Measurements from ENCODE around the gene SHROOM3. TPM values are rescaled to one million over a fixed set of nuclear protein-coding genes. Genes with fewer than 3 reads are reported as not detected.

The SHROOM3 gene
- total RNA-seq, 2 donors from 2014 or later: 30.6 to 30.9 TPM

DNA sequence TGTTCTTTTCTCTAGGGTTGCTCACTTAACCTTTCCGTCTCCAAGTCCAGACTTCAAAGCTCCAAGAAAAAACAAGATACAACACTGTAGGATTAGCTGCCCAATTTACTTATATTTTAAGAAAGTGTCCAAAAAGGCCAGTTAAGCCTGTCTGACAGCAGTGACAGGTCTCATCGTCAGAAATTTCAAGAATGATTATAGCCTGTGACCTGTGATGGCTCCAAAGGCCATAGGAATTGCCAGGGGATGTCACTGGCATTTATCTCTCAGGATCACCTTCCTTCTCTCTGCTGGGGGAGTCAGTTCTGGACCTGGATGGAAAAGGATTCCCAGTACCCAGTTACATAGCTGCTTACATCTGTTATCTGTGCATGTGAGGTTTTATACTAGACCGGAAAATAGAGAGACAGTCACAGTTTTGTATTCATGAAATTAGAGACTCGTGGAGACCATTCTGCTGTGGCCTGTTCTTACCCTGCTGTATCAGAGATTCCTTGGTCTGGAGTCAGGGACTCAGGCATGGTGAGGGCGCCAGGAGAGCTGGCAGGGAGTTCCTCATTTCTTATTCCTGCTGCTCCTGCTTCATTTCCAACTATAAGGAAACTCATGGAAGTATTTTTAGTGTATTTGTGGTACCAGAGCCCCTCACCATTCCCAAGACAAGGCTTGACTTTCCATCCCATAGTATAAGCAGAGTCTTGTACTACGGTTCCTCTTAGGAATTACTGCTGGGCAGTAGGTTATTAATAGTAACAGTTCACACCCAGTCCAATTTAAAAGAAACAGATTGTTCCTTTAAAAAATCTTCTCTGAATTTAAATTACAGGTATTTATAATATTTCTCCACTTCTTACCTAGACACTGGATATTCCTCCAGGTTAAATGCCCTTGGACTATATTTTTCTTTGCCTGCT is 220.8 kb downstream of the SHROOM3 start:
- Histone ChIP-seq H3K9me3 (no peaks in the 10 kb centered on the region), H3K27me3 (no peaks in the 10 kb centered on the region), H3K4me1 (peaks cover 0 to 16% of the 10 kb centered on the region in 2 donors), H3K36me3 (no peaks in the 10 kb centered on the region), H3K27ac (peak overlapping the region; percentile 8 to 47), H3K4me3 (no peak overlapping the region)
- TF ChIP-seq CTCF (IDR thresholded peaks at IDR 0.05): no peak
- DNase-seq (ENCODE audit: low spot score): no peak

DNA sequence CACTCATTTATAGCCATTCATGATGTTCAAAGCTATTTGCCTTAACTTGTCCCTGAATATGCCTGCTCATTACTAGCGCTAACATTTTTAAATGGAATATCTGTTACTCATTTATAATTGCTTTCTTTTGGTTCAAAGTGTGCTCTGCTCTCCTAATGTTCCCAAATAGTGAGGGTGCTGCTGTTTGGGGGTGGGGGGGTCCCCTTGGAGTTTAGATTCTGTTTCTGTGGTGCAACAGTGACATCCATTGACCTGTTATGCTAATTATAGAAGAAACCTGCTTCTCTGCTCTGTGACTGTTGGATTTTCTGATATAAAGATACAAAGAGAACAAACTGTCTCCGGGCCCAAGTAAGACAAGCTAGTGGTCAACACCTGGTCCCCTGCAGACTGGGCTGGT is 222.4 kb downstream of the SHROOM3 start:
- no peak overlapping the region for H3K27ac ChIP-seq

GRCh38 chr4:76658231-76659102 is 223.4 kb downstream of the SHROOM3 start:
- H3K27ac ChIP-seq: peak overlapping the region in 1 of 2 donors; percentile 17
- DNase-seq (ENCODE audit: low spot score): no peak
- no peak overlapping the region for H3K4me3 ChIP-seq
- no peaks in the 10 kb centered on the region for H3K36me3 ChIP-seq
- H3K27me3 ChIP-seq: no peaks in the 10 kb centered on the region
- peaks cover 0 to 16% of the 10 kb centered on the region in 2 donors for H3K4me1 ChIP-seq
- TF ChIP-seq CTCF (IDR thresholded peaks at IDR 0.05): no peak
- H3K9me3 ChIP-seq: no peaks in the 10 kb centered on the region

More for the DNA sequence above, 222.4 kb downstream of the SHROOM3 start:
- no peaks in the 10 kb centered on the region for H3K27me3 ChIP-seq
- DNase-seq (ENCODE audit: low spot score): no peak
- no peaks in the 10 kb centered on the region for H3K9me3 ChIP-seq
- peak in 1 of 2 donors; percentile 14 for TF ChIP-seq CTCF (IDR thresholded peaks at IDR 0.05)
- H3K36me3 ChIP-seq: no peaks in the 10 kb centered on the region
- no peak overlapping the region for H3K4me3 ChIP-seq
- peaks cover 0 to 16% of the 10 kb centered on the region in 2 donors for H3K4me1 ChIP-seq

- H3K36me3 ChIP-seq: no peaks in the 10 kb centered on the region
- no peak overlapping the region for H3K4me3 ChIP-seq
- no peaks in the 10 kb centered on the region for H3K9me3 ChIP-seq
- DNase-seq (ENCODE audit: low spot score): no peak
- TF ChIP-seq CTCF (IDR thresholded peaks at IDR 0.05): no peak
- H3K27ac ChIP-seq: no peak overlapping the region
- H3K27me3 ChIP-seq: no peaks in the 10 kb centered on the region
- H3K4me1 ChIP-seq: peaks cover 0 to 16% of the 10 kb centered on the region in 2 donors
Measured at GRCh38 chr4:76659103-76659490, 224.1 kb downstream of the SHROOM3 start.

DNA sequence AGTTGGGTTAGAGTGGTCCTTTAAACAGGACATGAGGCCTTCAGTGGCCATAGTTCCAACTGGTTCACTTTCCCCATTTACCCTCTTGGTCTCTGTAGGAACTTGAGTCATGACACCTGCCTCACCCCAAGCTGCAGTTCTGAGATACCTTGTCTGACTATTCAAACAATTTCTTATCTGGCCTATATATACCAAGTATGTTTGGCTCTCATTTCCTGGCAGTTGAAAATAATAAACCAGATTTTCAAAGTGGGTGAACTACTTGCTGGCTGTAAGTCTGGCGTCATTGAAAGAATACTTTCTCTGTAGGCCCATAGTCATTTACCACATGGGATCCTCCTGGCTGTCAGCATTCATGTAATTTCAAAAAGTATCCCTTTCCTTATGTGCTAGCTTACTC is 228.8 kb downstream of the SHROOM3 start:
- no peak for DNase-seq (ENCODE audit: low spot score)
- Histone ChIP-seq H3K4me1 (peaks cover 0 to 9% of the 10 kb centered on the region in 2 donors), H3K4me3 (no peak overlapping the region), H3K27ac (no peak overlapping the region), H3K27me3 (no peaks in the 10 kb centered on the region), H3K36me3 (no peaks in the 10 kb centered on the region), H3K9me3 (no peaks in the 10 kb centered on the region)
- no peak for TF ChIP-seq CTCF (IDR thresholded peaks at IDR 0.05)
